DMS114 treated with DMSO at 0.1 percent for 48 hours (cell line): ENCODE measurements around the gene CTNND2.
"Not testable (repeated sequence)": the region's sequence is repeated elsewhere in the genome, so short reads cannot be mapped to it uniquely, and the experiment has no call there.

Experiments
- DNase-seq: peaks from one replicate; lab custom pipeline; 2025; ENCODE audit not compliant: unreplicated experiment; lab: John Stamatoyannopoulos, UW

Gene CTNND2

GRCh38 chr5:11681796-11682195, 222.4 kb downstream of the CTNND2 start:
- DNase-seq, result no peak

GRCh38 chr5:11679676-11680075, 224.6 kb downstream of the CTNND2 start:
- DNase-seq, result no peak

DNA sequence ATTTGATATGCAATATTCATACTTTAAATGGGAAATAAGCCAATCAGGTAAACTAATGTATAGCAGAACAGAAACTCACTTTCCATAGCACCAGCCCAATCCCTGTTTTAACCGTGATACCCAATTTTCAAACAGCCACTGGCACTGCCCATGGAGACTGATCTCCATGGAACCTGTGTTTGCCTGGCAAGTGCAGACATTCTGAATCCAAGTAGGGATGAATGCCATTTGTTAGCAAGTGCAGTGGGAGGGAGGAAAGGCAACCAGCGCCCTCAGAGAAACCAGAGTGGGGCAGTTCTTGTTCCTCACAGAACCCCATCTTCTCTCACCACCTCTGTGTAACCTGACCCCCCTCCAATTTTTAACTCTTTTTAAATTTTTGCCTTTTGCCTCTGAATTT, 229.1 kb downstream of the CTNND2 start:
- DNase-seq, result no peak

DNA sequence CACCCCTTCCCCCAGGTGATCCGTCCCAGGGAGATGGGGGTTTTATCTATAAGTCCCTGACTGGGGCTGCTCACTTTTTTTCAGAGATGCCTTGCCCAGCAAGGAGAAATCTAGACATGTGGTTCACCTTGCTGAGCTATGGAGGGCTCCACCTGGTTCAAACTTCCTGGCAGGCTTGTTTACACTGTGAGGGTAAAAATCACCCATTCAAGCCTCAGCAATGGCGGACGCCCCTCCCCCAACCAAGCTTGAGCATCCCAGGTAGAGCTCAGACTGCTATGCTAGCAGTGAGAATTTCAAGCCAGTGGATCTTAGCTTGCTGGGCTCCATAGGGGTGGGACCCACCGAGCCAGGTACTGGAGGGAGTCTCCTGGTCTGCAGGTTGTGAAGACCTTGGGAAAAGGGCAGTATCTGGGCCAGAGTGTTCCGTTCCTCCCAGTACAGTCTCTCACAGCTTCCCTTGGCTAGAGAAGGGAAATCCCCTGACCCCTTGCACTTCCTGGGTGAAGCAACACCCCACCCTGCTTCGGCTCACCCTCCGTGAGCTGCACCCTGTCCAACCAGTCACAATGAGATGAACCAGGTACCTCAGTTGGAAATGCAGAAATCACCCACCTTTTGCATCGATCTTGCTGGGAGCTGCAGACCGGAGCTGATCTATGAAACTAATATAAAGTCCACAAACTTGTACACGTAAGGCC, 231.7 kb downstream of the CTNND2 start:
- DNase-seq, result no peak

- DNase-seq, result no peak
Measured at GRCh38 chr5:11658376-11658775, 245.9 kb downstream of the CTNND2 start.

- no peak for DNase-seq
Measured at GRCh38 chr5:11656916-11657315, 247.3 kb downstream of the CTNND2 start.

DNA sequence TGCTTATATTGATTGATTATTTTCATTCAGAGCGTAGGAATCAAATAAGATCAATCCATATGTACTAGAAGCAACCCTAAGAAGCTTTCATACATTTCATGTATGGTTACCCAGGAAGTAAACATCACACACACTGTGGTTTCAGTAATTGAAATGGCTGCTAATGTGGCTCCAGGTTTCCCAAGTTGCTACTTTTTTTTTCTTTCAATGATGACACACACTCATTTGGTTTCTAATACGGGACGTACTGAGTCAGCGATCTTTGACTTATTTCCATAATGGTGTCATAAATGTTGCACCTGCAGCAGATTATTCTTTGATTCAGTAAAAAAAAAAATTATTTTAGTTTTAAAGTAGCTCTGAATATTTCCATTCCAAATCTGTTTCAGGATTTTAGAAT, 248.6 kb downstream of the CTNND2 start:
- DNase-seq, result no peak

DNA sequence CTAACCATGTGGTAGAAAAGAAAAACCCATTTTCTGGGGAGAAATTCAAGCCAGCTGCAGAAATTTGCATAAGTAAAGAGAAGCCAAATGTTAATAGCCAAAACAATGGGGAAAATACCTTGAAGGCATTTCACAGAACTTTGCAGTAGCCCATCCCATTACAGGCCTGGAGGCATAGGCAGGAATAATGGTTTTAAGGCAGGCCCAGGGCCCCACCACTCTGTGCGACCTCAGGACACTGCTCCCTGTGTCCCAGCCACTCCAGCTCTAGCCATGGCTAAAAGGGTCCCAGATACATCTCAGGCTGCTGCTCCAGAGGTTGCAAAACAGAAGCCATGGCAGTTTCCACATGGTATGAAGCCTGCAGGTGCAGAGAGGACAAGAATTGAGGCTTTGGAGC, 253.3 kb downstream of the CTNND2 start:
- DNase-seq, result no peak

DNA sequence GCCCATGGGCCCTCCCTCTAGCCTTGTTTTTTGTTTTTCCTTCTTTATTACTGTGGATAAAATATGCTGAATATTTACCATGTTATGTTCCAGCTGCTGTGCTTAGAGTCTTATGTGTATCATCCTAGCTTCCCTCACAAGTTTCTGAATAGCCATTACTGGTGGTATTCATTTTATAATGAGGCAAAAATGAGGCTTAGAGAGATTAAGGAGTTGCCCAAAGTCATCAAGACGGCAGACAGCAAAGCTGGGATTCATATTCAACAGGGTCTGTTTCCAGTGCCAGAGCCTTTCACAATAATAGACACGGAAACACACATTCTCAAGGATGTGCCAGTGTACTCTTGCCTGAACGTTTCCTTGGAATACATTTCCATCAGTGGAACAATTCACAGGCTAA, 258.1 kb downstream of the CTNND2 start:
- DNase-seq, result no peak

DNA sequence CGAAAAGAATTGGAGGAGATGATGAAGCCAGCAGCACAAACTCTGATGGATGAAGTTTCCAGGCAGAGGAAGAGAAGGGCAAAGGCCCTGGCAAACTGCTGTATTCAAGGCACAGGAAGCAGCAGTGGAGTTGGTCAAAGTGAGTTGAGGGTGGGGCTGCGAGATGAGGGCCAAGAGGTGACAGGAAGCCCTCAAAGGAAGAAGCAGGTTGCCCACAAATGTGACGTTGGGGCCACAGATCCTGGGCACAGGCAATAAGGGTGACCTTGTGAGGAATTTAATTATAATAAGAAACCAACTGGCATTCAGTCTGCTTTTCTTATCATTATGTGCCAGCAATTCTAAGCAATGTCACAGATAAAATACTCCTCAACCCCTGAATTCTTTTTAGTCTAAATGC, 261.8 kb downstream of the CTNND2 start:
- no peak for DNase-seq

GRCh38 chr5:11640158-11640873, 263.9 kb downstream of the CTNND2 start:
- no peak for DNase-seq

DNA sequence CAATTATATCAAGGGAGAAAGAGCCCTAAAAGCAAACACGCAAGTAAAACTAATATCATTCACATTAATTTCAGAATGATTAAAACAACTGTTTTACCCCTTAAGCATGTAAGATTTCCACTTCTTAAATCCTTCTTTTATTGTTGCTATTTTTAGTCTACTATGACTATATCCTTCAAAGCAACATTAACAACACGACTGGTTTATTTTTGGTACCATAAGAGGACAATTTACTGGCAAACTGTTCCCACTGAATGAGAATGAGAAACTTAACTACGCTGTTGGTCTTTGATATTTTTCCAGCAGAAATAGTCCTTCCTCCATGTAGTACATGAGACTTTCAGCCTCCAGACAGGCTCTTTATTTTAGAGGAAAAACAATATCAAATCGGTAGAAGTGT, 281.5 kb downstream of the CTNND2 start:
- no peak for DNase-seq

GRCh38 chr5:11620172-11620571, 284.1 kb downstream of the CTNND2 start:
- DNase-seq, result no peak

DNA sequence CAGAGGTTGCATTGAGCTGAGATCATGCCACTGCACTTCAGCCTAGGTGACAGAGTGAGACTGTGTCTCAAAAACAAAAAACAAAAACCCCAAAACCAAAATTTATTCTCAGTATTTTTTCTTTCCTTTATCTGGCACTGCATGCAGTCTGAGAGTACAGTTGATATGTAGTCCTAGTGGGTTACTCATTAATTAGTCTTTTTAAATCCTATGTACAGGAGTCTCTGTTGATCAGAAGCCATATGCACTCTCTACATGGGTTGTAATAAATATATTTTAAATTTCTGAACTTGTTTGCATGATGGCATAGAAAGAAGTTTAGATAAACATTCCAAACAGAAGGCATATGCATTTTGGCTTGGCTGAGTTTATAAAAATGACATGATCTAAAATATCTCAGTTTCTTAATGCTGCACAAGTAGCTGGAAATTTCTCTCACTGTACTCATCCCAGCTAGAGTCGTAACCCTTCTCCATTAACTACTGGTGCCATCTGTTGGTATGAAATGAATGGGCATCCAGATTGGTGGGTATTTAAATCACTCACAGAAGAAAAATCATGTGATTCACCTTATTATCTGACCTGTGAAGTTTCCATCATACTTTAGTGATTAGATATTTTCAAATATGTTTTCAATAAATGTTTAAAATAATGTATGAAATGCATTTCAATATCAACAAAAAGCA, 284.8 kb downstream of the CTNND2 start:
- DNase-seq, result no peak

GRCh38 chr5:11617080-11617479, 287.2 kb downstream of the CTNND2 start:
- no peak for DNase-seq

GRCh38 chr5:11616624-11617023, 287.6 kb downstream of the CTNND2 start:
- not testable (repeated sequence) for DNase-seq

GRCh38 chr5:11611011-11611410, 293.2 kb downstream of the CTNND2 start:
- no peak for DNase-seq

DNA sequence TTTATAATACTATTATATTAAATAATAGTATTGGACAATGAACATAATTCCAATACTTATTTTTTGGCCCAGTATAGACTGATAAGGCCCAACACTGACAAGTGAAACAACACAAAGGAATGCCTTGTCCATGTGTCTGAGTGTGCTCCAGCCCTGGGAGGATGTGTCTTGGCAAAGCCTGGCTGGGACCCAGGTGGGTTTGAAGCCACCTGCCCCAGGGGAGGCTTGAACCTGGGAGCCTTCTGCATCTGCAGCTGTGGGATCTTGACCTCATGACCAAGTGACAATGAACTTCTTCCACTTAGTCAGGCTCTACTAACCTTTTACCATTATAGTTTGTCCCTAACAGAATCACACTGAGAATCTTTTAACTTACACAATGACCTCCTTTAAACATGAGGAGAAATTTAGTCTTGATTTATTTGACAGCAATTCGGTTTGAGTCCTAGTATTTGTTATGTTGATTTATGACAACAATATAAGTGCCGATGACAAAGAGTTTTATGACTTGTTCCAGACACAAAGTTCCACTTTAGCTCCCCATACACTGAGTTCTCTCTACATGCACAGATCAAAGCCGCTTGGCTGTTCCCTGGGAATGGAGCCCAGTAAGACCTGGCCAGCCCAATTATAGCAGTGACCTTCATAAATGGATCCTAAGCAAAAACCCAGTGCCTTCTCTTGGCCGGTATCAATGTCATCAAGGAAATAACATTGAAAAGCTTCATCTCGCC, 294.5 kb downstream of the CTNND2 start:
- DNase-seq, result no peak

GRCh38 chr5:11608530-11608929, 295.7 kb downstream of the CTNND2 start:
- no peak for DNase-seq

DNA sequence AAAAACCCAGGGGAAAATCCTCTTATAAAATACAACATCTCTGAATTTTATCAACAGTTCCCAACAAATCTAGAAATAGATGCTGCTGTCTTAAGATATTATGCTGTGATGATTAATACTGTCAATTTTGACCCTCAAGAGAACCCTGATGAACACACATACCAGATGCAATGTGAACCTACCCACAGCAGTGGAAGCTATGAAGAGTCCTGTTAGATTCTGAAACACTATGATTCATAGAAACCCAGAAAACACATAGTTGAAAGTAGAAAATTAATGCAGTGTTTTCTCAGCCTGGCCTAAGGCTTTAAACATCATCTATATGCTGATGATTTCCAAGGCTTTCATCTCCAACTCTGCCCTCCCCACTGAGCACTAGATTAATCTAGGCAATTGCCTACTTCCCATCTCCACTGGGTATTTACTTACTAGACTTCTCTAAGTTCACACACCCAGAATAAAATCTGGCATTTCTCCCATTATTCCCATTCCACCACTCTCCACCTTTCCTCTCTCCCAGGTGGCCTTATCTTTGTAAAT, 296.2 kb downstream of the CTNND2 start:
- DNase-seq, result no peak

DNA sequence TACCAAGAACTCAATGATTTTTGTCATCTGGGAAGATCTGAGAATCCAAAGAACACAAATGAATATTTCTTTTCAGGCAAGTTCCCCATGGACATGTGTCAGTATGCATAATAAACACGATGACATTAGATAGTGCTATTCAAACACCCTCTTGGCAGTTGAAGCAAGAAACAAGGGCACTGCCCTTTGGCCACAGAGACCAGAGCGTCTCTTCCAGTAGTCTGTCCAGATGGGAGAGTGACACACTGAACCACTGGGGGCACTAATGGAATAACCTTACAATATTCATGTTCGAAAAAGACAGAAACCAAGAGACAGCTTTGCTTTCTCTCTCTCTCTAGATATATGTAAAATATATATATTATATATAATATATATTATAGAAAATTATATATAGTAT, 301.9 kb downstream of the CTNND2 start:
- no peak for DNase-seq
